ENCODE results near the gene LRMDA.
"Not testable (repeated sequence)": the region's sequence is repeated elsewhere in the genome, so short reads cannot be mapped to it uniquely, and the experiment has no call there.

The LRMDA gene

DNA sequence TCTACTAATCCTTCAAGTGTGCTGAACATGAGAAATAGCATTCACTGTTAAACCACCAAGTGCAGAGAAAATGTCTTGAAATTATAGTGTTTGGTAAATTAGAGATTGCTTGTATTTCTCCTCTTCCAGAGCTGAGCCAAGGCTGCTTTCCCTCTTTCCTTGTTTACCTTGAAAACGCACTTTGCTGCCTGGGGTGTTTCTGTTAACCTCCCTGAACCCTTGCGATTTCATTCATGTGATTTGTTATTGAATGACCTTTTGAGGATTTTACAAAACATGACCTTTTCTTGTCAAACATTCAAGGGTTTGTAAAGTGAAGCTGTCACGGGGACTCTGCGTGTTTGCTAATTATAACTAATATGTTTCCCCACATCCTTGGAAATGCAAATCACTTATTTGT is 169.4 kb downstream of the LRMDA start:
- DNase-seq (ENCODE audit: extremely low read depth, low read depth): no peak
- no peak for TF ChIP-seq CTCF (IDR thresholded peaks at IDR 0.05; ENCODE audit: low read depth, low read length)

GRCh38 chr10:75602341-75602740 is 170.9 kb downstream of the LRMDA start:
- no peak for DNase-seq (ENCODE audit: extremely low read depth, low read depth)
- no peak for TF ChIP-seq CTCF (IDR thresholded peaks at IDR 0.05; ENCODE audit: low read depth, low read length)

GRCh38 chr10:75605096-75605495 is 173.7 kb downstream of the LRMDA start:
- DNase-seq (ENCODE audit: extremely low read depth, low read depth): no peak
- no peak for TF ChIP-seq CTCF (IDR thresholded peaks at IDR 0.05; ENCODE audit: low read depth, low read length)

GRCh38 chr10:75605795-75606194 is 174.4 kb downstream of the LRMDA start:
- DNase-seq (ENCODE audit: extremely low read depth, low read depth): not testable (repeated sequence)

DNA sequence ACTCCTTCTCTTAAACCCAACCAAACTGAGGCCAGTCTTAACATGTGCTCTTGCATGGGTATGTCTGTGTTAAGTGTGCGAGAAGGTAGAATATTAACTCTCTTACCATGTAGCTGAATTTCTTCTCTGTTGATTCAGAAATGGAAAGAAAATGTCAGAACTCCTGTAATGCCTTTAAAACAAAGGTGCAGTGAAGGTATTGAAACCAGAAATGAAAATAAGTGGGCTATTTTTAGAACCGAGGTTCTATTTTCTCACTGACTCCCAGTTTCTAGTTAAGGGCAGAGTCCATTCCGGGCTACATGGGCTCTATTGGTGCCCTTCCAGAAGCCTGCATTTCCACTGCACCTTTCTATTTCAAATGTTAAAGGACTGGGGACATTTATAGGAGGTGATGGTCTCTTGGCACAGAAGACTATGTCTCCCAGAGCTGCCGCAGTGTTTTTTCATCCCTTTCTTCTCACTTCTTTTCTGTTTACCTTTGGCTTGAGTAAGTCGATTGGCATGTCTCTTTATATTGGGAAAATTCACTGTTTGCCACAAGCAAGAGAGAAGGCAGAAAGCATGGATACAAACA is 174.9 kb downstream of the LRMDA start:
- DNase-seq (ENCODE audit: extremely low read depth, low read depth): no peak

GRCh38 chr10:75607576-75607975 is 176.2 kb downstream of the LRMDA start:
- DNase-seq (ENCODE audit: extremely low read depth, low read depth): no peak
- TF ChIP-seq CTCF (IDR thresholded peaks at IDR 0.05; ENCODE audit: low read depth, low read length): no peak

More for the DNA sequence above, 174.9 kb downstream of the LRMDA start:
- TF ChIP-seq CTCF (IDR thresholded peaks at IDR 0.05; ENCODE audit: low read depth, low read length): no peak

DNA sequence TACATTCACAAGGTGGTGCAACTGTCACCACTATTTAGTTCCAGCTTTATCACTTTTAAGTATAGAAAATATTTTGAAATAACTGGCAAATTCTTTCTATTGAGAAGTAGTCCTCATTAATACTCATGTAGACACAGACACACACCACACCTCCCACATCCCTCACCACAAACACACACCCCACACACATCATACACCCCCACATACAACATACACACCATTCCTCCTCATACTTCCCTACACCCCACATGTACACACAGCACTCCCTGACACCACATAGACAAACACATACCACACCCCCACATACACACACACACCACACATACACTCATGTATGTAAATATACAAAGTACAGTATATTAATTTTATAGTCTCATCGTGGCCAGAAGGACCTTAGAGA is 178.8 kb downstream of the LRMDA start:
- DNase-seq (ENCODE audit: extremely low read depth, low read depth): no peak
- TF ChIP-seq CTCF (IDR thresholded peaks at IDR 0.05; ENCODE audit: low read depth, low read length): no peak

Data from AG09319 (cell line).